GM12864 (cell line): Measurements from ENCODE around the gene ERICH3.

Experiments used
- DNase-seq: peaks from one replicate; pipeline ENCODE4 v3.0.0-alpha.2; 2011; ENCODE audit warnings: low read depth
- H3K4me3 ChIP-seq: 2 replicates; pipeline ENCODE4 v1.5.1; 2011; ENCODE audit warnings: mild to moderate bottlenecking, low read depth, low read length, control low read depth
- TF ChIP-seq, protein P1 (sequence below): IDR thresholded peaks from 2 replicates; pipeline ENCODE4 v1.5.1; 2011; ENCODE audit warnings: low read depth, mild to moderate bottlenecking, moderate library complexity, low read length, control low read depth, inconsistent platforms; ENCODE audit errors: missing control alignments

Gene ERICH3

GRCh38 chr1:74713849-74714248, 40.3 kb upstream of the ERICH3 start:
- no peak overlapping the region for H3K4me3 ChIP-seq
- TF ChIP-seq, protein P1, sequence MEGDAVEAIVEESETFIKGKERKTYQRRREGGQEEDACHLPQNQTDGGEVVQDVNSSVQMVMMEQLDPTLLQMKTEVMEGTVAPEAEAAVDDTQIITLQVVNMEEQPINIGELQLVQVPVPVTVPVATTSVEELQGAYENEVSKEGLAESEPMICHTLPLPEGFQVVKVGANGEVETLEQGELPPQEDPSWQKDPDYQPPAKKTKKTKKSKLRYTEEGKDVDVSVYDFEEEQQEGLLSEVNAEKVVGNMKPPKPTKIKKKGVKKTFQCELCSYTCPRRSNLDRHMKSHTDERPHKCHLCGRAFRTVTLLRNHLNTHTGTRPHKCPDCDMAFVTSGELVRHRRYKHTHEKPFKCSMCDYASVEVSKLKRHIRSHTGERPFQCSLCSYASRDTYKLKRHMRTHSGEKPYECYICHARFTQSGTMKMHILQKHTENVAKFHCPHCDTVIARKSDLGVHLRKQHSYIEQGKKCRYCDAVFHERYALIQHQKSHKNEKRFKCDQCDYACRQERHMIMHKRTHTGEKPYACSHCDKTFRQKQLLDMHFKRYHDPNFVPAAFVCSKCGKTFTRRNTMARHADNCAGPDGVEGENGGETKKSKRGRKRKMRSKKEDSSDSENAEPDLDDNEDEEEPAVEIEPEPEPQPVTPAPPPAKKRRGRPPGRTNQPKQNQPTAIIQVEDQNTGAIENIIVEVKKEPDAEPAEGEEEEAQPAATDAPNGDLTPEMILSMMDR: no peak
- no peak for DNase-seq

DNA sequence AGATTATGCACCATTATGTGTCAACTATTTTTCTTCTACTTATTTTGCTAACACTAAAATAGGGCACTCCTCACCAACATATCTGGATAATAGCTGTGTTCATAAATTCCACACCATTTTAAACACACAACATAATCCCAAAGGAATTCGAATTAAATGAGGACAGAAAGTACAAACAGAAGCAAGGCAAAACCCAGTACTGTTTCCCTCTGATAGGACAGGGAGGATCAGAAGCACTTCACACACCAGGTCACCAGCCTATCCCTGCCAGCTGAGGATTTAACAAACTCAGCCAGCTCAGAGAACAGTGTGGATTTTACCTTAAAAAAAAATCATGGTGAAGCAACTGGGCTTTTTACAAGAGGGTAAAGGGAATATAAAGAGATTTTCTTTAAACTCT, 39.3 kb upstream of the ERICH3 start:
- no peak for DNase-seq
- TF ChIP-seq, protein P1: no peak
- no peak overlapping the region for H3K4me3 ChIP-seq

DNA sequence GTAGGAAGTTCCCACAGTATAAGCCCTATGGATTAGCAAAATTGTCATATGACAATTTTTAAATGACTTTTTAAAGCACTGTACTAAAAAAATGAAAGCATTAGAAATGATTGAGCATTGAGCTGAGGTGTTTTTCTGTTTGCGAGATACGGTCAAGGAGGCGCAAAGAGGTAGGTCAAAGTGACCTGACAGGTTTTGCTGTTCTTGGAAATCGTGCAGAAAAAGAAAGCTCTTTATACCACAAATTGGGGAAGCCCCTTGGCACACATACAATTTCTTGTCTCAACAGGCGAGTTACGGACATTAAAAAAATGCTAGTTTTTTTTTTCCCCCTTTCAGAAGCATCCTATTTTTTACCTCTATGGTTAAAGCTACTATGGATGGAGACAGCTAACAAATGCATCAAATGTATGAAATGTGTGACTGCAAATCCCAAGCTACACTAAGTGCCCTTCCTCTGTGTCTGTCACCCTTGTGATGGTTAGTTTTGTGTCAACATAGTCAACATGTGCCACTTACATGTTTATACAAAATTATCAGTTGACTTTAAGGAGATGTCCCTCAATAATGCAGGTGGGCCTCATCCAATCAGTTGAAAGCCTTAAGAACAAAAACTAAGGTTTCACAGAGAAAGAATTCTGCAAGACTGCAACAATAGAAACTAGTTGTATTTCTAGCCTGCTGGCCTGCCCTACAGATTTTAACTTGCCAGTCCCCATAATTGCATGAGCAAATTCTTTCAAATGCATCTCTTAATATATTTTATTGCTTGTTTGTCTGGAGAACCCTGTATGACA, 30.0 kb upstream of the ERICH3 start:
- no peak for DNase-seq
- no peak overlapping the region for H3K4me3 ChIP-seq
- TF ChIP-seq, protein P1: no peak

DNA sequence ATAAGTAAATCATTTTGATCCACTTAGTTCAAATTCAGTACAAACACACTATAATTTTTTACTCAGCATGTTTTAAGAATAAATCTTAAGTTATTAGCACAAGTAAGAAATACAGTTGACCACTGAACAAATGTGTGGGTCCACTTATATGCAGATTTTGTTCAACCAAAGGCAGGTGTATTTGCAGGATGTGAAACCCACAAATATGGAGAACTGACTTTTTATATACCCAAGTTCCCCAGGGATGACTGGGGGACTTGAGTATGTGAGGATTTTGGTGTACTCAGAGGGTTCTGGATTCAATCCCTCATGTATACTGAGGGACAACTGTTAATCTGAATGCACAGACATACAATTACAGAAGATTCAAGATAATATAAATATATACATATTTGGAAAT, 25.7 kb upstream of the ERICH3 start:
- H3K4me3 ChIP-seq: no peak overlapping the region
- TF ChIP-seq, protein P1: no peak
- DNase-seq: no peak

GRCh38 chr1:74697832-74698231, 24.2 kb upstream of the ERICH3 start:
- H3K4me3 ChIP-seq: no peak overlapping the region
- no peak for DNase-seq
- TF ChIP-seq, protein P1: no peak

- DNase-seq: no peak
- TF ChIP-seq, protein P1: no peak
- no peak overlapping the region for H3K4me3 ChIP-seq
Observed at GRCh38 chr1:74693473-74693872, 19.9 kb upstream of the ERICH3 start.

- TF ChIP-seq, protein P1: no peak
- no peak for DNase-seq
Observed at GRCh38 chr1:74690909-74691308, 17.3 kb upstream of the ERICH3 start.

More at GRCh38 chr1:74690909-74691308, 17.3 kb upstream of the ERICH3 start:
- H3K4me3 ChIP-seq: no peak overlapping the region
